ENCODE data around the gene TMSB10.
"Not testable (repeated sequence)": the region's sequence is repeated elsewhere in the genome, so short reads cannot be mapped to it uniquely, and the experiment has no call there.

GRCh38 chr2:84915675-84916074, 10.2 kb downstream of the TMSB10 start:
- not testable (repeated sequence) for TF ChIP-seq RARB (CRISPR knock-in tag; IDR thresholded peaks at IDR 0.05); GLIS3 (CRISPR knock-in tag; IDR thresholded peaks at IDR 0.05); CREB5 (CRISPR knock-in tag; IDR thresholded peaks at IDR 0.05; ENCODE audit: low read depth); ZFP3 (CRISPR knock-in tag; IDR thresholded peaks at IDR 0.05); ZNF8 (CRISPR knock-in tag; IDR thresholded peaks at IDR 0.05); TSHZ2 (CRISPR knock-in tag; IDR thresholded peaks at IDR 0.05); TCF4 (CRISPR knock-in tag; IDR thresholded peaks at IDR 0.05; ENCODE audit: borderline replicate concordance); ESRRG (CRISPR knock-in tag; IDR thresholded peaks at IDR 0.05); ZFP30 (CRISPR knock-in tag; IDR thresholded peaks at IDR 0.05); ISL1 (CRISPR knock-in tag; IDR thresholded peaks at IDR 0.05)
- TF ChIP-seq, protein P1, sequence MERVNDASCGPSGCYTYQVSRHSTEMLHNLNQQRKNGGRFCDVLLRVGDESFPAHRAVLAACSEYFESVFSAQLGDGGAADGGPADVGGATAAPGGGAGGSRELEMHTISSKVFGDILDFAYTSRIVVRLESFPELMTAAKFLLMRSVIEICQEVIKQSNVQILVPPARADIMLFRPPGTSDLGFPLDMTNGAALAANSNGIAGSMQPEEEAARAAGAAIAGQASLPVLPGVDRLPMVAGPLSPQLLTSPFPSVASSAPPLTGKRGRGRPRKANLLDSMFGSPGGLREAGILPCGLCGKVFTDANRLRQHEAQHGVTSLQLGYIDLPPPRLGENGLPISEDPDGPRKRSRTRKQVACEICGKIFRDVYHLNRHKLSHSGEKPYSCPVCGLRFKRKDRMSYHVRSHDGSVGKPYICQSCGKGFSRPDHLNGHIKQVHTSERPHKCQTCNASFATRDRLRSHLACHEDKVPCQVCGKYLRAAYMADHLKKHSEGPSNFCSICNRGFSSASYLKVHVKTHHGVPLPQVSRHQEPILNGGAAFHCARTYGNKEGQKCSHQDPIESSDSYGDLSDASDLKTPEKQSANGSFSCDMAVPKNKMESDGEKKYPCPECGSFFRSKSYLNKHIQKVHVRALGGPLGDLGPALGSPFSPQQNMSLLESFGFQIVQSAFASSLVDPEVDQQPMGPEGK (CRISPR knock-in tag; IDR thresholded peaks at IDR 0.05; ENCODE audit: borderline replicate concordance): not testable (repeated sequence)
- TF ChIP-seq, protein P2, sequence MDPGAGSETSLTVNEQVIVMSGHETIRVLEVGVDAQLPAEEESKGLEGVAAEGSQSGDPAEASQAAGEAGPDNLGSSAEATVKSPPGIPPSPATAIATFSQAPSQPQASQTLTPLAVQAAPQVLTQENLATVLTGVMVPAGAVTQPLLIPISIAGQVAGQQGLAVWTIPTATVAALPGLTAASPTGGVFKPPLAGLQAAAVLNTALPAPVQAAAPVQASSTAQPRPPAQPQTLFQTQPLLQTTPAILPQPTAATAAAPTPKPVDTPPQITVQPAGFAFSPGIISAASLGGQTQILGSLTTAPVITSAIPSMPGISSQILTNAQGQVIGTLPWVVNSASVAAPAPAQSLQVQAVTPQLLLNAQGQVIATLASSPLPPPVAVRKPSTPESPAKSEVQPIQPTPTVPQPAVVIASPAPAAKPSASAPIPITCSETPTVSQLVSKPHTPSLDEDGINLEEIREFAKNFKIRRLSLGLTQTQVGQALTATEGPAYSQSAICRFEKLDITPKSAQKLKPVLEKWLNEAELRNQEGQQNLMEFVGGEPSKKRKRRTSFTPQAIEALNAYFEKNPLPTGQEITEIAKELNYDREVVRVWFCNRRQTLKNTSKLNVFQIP (CRISPR knock-in tag; IDR thresholded peaks at IDR 0.05; ENCODE audit: borderline replicate concordance, low read depth): not testable (repeated sequence)

Measured in SK-N-SH treated with all-trans-retinoic acid at 6 μM for 48 hours (cell line).